Measurements from ENCODE around the gene GRHL3. TPM values are rescaled to one million over a fixed set of nuclear protein-coding genes. Genes with fewer than 3 reads are reported as not detected.

The GRHL3 gene
- total RNA-seq, 1 experiment from 2014 or later, result 1.4 TPM

DNA sequence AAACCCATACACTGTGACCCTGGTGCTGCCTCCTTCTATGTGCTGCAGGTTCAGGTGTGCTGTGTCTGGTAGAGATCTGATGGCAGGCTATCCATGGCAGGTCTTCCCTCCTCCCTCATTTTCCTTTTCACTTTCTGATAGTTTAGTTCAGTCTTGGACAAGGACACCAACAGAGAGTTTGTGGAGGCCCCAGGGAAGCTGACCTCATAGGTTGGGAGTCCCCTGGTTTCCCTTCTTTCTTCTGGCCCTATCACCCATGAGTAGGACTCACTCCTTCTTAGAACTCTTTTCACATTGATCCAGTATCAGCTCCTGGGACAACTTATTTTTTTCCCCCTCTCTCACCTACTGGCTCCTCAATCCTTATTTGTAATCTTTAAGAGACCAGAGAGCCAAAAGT lies 8.3 kb downstream of the GRHL3 start:
- Mint-ChIP-seq H3K27ac (ENCODE audit: unreplicated experiment) (no peak overlapping the region), H3K4me1 (ENCODE audit: low read depth, unreplicated experiment) (no peaks in the 10 kb centered on the region)

DNA sequence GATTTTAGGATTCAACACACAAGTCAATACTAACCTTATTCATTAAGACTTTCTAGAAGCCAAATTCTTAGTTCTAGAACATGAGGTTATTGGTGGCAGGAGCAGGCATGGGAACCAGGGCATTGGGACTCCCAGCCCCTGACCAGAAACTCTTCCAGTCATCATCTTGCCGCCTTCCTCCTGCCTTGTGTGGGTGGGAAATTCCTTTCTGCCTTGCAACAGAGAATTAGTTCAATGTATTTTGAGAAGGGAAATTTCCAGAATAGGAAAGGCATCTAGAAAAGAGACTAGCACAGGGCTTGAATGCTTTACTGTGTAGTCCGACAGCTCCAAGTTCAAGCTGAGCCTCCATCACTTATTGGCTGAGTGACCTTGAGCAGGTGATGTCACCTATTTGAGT lies 8.7 kb downstream of the GRHL3 start:
- Mint-ChIP-seq H3K4me1 (ENCODE audit: low read depth, unreplicated experiment) (no peaks in the 10 kb centered on the region), H3K36me3 (ENCODE audit: insufficient read depth, unreplicated experiment) (no peaks in the 10 kb centered on the region), H3K9me3 (ENCODE audit: low read depth, unreplicated experiment) (no peaks in the 10 kb centered on the region), H3K27ac (ENCODE audit: unreplicated experiment) (no peak overlapping the region), H3K27me3 (ENCODE audit: unreplicated experiment) (peaks cover 15% of the 10 kb centered on the region), H3K4me3 (ENCODE audit: low read depth, unreplicated experiment) (no peak overlapping the region)
- no peak for DNase-seq
- CTCF ChIA-PET, result no interaction called here
- TF ChIP-seq, protein P1, sequence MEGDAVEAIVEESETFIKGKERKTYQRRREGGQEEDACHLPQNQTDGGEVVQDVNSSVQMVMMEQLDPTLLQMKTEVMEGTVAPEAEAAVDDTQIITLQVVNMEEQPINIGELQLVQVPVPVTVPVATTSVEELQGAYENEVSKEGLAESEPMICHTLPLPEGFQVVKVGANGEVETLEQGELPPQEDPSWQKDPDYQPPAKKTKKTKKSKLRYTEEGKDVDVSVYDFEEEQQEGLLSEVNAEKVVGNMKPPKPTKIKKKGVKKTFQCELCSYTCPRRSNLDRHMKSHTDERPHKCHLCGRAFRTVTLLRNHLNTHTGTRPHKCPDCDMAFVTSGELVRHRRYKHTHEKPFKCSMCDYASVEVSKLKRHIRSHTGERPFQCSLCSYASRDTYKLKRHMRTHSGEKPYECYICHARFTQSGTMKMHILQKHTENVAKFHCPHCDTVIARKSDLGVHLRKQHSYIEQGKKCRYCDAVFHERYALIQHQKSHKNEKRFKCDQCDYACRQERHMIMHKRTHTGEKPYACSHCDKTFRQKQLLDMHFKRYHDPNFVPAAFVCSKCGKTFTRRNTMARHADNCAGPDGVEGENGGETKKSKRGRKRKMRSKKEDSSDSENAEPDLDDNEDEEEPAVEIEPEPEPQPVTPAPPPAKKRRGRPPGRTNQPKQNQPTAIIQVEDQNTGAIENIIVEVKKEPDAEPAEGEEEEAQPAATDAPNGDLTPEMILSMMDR (IDR thresholded peaks at IDR 0.05; ENCODE audit: unreplicated experiment), result no peak
- no TSS peak for BruUV-seq (replicated peaks)
- intact Hi-C loops (cut with micrococcal nuclease; ENCODE audit: unreplicated experiment), result no loop called here

More for the DNA sequence above, 8.3 kb downstream of the GRHL3 start:
- intact Hi-C loops (cut with micrococcal nuclease; ENCODE audit: unreplicated experiment), result no loop called here
- CTCF ChIA-PET, result no interaction called here
- H3K36me3 Mint-ChIP-seq (ENCODE audit: insufficient read depth, unreplicated experiment), result no peaks in the 10 kb centered on the region
- BruUV-seq (replicated peaks), result no TSS peak
- TF ChIP-seq, protein P1 (IDR thresholded peaks at IDR 0.05; ENCODE audit: unreplicated experiment), result no peak
- H3K27me3 Mint-ChIP-seq (ENCODE audit: unreplicated experiment), result peaks cover 15% of the 10 kb centered on the region
- DNase-seq, result no peak
- no peaks in the 10 kb centered on the region for H3K9me3 Mint-ChIP-seq (ENCODE audit: low read depth, unreplicated experiment)
- no peak overlapping the region for H3K4me3 Mint-ChIP-seq (ENCODE audit: low read depth, unreplicated experiment)

DNA sequence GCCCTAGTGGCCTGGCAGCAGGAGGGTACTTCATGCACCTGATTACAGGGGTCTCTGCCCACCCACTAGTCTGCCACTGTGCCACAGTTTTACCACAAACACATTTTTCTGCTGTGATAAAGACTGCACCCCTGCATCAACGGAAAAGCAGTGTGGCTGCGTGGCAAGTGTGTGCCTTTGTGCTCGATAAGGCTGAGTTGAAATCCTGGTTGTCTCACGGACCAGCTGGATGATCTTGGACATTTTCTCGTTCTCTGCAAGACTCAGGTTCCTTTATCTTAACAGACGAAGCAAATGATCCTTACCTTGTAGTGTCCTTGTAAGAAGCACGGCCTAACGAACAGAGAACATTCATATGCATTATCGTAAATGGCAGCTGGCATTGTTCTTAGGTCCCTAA lies 10.2 kb downstream of the GRHL3 start:
- DNase-seq, result no peak
- no TSS peak for BruUV-seq (replicated peaks)
- Mint-ChIP-seq H3K4me1 (ENCODE audit: low read depth, unreplicated experiment) (no peaks in the 10 kb centered on the region), H3K36me3 (ENCODE audit: insufficient read depth, unreplicated experiment) (no peaks in the 10 kb centered on the region), H3K27me3 (ENCODE audit: unreplicated experiment) (peaks cover 15% of the 10 kb centered on the region), H3K9me3 (ENCODE audit: low read depth, unreplicated experiment) (no peaks in the 10 kb centered on the region), H3K4me3 (ENCODE audit: low read depth, unreplicated experiment) (no peak overlapping the region), H3K27ac (ENCODE audit: unreplicated experiment) (no peak overlapping the region)
- intact Hi-C loops (cut with micrococcal nuclease; ENCODE audit: unreplicated experiment), result no loop called here
- CTCF ChIA-PET, result no interaction called here
- TF ChIP-seq, protein P1 (IDR thresholded peaks at IDR 0.05; ENCODE audit: unreplicated experiment), result no peak

DNA sequence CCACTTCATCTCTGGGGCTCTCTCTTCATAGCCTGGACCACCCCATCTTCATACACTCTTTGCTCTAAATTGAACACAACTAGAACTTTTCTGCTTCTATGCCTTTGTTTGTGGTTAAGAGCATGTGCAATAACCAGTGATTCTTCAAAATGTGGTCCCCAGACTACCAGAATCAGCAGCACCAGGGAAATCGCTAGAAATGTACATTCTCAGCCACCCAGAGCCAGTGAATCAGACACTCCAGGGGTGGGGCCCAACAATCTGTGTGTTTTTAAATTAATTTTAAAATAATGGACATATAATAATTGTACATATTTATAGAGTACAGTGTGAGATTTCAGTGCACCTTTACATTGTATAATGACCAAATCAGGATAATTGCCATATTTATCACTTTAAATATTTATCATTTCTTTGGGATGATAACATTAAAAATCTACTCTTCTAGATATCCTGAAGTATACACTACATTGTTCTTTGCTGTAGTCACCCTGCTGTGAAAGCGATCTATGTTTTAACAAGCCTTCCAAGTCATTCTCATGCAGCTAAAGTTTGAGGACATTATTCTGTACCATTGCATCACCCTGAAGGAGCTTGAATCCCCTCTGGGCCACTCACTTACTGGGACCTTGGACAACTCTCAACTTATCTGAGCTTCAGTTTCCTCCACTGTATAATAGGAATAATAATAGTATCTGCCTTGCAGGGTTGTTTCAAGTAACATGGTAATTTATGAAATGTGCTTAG lies 10.8 kb downstream of the GRHL3 start:
- intact Hi-C loops (cut with micrococcal nuclease; ENCODE audit: unreplicated experiment), result no loop called here
- CTCF ChIA-PET, result interaction anchor here (0.5 kb wide), 1 partner anchor 26 kb away, joined by 3 read pairs; no protein-coding TSS in a partner anchor
- TF ChIP-seq, protein P1 (IDR thresholded peaks at IDR 0.05; ENCODE audit: unreplicated experiment), result no peak
- DNase-seq, result no peak
- no TSS peak for BruUV-seq (replicated peaks)
- H3K27ac Mint-ChIP-seq (ENCODE audit: unreplicated experiment), result no peak overlapping the region
- no peaks in the 10 kb centered on the region for H3K36me3 Mint-ChIP-seq (ENCODE audit: insufficient read depth, unreplicated experiment)
- H3K4me1 Mint-ChIP-seq (ENCODE audit: low read depth, unreplicated experiment), result no peaks in the 10 kb centered on the region
- peaks cover 15% of the 10 kb centered on the region for H3K27me3 Mint-ChIP-seq (ENCODE audit: unreplicated experiment)
- H3K4me3 Mint-ChIP-seq (ENCODE audit: low read depth, unreplicated experiment), result no peak overlapping the region
- no peaks in the 10 kb centered on the region for H3K9me3 Mint-ChIP-seq (ENCODE audit: low read depth, unreplicated experiment)

Measured in Calu3 (cell line).